Ovary (tissue), 3 donors: Measurements from ENCODE around the gene UBE2J1.

Experiments used
- CTCF ChIP-seq, 3 donors: fragments of 450-650 bp in 2 of 3; fragments of 200-600 bp in 1 of 3; IDR thresholded peaks; one replicate each; pipeline versions ENCODE4 v1.5.1 to v1.8.0; 2016 to 2022; ENCODE audit warnings: antibody characterized with exemption in 3 of 3, mild to moderate bottlenecking in 1 of 3
- POLR2A ChIP-seq: fragments of 450-650 bp; IDR thresholded peaks from one replicate; pipeline ENCODE4 v1.6.1; 2017; ENCODE audit warnings: antibody characterized with exemption, mild to moderate bottlenecking, moderate library complexity
- donor health status: DM: no; HTN: no; CAD: no.

DNA sequence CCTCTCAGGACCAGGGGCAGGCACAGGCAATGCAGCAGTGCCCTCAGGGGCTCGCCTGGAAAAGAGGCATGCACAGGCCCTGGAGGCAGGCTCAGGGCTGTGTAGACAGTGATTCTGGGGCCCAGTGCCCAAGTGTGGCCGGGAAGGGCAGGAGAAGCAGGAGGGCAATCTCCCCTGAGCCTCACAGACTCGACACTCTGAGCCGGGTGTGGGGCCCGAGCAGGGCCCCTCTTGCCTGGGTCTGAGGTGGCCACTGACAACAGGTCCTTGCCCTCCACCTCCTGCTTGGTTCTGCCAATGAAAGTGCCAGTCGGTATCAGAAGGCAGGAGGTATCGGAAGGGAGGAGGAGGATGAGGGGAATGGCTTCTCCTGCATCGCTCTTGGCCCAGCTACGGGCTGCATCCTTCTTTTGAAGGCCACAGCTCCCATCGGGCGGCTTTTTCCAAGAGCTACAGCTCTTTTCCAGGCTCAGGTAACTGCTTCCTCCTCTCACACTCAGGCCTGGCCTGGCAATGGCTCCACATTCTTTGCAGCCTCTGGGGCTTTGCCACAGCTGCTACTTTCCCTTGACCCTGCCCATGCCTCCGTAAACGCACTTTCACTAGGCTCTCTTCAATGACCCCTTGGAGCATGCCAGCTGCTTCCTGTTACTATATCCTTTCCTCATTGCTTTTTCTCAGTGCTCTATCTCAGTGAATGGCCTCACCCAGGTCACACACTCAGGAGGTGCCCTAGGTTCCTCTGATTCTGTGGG is 61.9 kb downstream of the UBE2J1 start:
- TF ChIP-seq CTCF (IDR thresholded peaks at IDR 0.05) (no peak), POLR2A (no peak)
